ENCODE measurements around the gene RNU5B-1.

The RNU5B-1 gene

DNA sequence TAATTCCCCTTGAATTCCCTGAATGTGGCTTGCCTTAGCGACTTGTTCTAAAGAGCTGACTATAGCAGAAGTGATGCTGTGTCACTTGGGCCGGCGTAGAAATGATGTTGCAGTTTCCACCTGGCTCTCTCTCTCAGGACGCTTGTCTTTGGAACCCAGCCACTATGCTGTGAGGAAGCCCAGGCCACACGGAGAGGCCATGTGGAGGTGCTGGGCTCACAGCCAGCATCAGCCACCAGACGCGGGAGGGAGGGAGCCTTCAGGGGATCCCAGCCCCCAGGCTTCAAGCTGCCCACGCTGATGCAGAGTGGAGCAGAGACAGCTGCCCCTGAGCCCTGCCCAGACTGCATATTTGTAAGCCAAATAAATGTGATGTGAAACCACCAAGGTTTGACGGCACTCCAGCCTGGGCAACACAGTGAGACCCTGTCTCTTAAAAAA is 18.6 kb downstream of the RNU5B-1 start:
- Histone ChIP-seq H3K4me3 (no peak overlapping the region), H3K27ac (no peak overlapping the region)

DNA sequence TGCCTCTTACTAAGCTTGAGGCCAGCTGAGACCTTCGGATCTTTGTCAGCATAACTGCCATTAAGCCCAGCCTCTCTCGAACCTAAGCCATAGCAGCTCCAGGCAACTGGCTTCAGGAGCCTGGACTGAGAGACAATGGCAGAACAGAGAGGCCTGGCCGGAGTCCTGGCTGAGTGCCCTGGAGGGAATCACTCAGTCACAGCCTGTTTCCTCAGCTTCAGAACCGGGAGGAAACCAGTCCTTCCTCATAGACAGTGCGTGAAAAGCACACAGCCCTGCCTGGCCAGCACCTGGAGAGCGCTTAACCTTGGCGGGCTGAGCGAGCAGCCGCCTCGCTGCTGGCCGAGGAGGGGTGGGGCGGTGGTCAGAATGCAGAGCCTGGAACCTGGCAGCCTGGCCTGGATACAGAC is 21.6 kb downstream of the RNU5B-1 start:
- no peak overlapping the region for H3K4me3 ChIP-seq
- H3K27ac ChIP-seq: no peak overlapping the region

DNA sequence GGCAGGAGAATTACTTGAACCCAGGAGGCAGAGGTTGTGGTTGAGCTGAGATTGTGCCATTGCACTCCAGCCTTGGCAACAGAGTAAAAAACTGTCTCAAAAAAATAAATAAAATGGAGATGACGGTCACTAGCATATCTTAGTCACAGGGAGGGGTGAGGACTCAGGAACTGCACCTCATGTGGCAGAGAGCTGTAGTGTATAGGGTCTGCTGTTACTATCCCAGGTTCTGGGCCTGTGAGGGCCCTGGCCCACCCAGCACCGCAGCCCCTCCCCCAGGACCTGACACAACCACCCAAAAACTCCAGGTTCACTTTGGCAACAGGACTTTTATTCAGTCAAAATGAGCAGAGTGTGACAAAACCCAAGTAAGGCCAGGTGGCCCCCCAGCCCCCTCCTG is 22.3 kb downstream of the RNU5B-1 start:
- no peak overlapping the region for H3K27ac ChIP-seq
- H3K4me3 ChIP-seq: no peak overlapping the region

DNA sequence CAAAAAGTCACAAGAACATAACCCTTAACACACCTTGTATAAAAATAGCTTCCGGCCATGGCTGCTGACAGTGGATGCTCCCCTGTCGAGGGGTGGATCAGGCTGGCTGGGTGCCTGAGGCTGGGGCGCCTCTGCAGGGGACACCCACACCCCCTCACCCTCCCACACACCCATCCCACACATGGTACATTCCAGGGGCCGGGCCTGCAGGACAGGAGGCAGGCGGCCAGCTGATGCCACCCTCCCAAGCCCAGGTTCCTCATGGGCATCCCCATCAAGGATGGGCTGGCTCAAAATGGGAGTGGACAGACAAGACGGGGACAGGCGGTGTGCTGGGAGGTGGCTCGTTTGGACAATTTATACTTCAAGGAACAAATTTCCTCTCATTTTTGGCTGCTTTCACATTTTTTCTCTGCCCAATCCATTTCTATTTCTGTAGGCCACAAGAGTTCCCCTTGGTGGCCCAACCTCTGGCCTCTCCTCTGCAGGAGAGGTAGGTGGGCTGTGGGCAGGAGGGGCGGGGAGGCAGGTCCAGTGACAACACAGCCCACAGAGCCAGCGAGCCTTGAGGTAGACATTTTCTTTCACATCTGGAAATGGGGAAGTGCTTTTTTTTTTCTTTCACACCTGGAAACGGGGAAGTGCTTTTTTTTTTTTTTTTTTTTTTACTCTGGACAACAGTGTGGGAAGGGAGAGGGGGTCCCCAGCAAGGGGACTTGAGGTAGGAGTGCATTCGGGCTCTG is 23.3 kb downstream of the RNU5B-1 start:
- Histone ChIP-seq H3K4me3 (no peak overlapping the region), H3K27ac (no peak overlapping the region)

DNA sequence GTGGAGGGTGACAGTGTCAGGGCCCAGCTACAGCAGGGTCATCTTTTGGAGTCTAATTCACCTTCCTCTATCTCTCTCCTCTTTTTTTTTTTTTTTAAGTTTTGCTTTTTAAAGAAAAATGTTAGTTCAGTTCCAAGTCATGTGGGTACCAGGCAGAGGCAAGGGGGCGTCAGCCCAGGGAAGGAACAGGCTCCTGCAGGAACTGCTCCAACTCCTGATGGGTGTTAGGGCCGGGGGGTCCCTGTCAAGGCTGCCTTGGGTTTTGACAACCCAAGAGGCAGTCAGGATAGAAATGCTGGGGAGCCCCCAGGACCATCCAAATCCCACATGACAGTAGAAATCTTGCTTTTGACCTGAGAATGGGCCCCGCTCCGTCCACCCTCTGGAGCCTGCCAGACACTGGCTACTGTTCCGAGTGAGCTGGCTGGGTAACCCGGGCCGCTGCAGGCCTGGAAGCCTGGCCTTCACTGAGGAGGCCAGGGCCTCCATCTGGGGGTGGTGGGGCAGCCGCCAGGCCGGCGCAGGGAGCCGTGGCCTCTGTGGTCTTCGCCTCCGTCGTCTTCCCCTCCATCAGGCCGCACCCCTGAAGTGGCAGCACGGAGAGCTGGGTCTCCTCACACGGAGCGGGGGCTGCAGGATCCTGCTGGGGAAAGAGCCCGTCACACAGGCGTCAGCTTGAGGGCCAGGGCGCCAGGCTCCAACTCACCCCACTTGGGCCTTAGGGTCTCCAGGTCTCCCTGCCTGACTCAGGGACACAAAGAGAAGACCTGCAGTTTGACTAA is 24.2 kb downstream of the RNU5B-1 start:
- Histone ChIP-seq H3K27ac (no peak overlapping the region), H3K4me3 (no peak overlapping the region)

DNA sequence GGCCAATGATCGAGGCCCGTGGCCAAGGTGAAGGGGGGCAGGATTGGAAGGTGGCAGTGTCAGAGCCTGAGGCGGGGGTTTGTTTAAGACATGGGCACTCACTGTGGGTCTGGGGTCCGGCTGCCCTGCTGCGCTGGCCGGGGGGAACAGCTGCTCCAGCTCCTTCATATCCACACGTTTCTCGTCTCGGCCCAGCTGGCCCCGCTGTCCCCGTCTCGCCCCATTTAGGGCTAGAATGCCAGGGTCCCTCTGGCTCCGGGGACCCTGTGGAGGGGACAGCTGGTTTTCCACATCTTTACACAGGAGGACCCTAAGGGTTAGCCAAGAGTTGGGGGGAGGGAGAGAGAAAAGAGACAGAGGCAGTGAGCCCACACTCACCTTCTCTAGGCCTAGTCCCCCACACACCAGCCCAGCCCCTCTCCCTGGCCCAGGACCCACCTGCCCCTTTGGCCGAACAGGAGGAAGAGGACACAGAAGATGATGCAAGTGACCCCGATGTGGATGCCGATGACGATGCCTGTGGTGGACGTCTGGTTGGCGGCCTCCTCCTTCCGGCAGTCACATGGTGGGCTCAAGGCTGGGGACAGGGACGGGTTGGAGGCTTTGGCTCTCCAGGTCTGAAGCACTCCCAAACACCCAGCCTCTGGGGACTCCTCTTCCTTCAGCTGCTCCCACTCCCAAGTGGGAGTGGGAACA is 25.0 kb downstream of the RNU5B-1 start:
- no peak overlapping the region for H3K4me3 ChIP-seq
- no peak overlapping the region for H3K27ac ChIP-seq

DNA sequence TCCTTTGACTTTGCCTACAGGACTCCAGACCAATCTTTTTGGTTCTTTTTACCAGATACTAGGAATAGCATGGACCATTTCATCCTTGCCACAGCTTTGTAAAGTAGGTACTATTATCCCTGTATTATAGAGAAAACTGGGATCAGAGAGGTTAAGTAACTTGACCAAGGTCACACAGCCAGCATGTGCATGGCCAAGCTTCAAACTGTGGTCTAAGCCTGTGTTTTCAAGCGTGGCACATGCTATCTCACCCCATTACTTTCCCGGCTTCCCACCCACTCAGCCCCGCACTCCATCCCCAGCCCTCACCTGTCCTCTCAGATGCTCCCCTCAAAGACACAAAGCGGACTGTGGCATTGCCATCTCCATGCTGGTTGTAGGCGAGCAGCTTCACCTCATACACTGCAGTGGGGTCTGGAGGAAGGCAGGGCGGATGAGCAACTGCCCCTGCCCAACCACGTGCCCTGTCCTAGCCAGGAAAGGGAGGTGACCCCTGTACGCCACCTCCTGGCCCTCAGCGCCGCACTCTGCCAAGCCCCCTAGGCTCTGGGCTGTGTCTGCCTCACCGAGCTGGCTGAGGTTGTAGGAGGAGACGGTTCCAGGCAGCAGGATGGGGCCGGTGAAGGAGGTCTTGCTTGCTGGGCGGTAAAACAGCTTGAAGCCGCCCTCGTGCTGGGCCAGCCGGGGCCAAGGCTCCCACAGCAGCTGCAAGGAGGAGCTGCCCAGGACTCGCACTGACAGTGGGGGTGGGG is 25.7 kb downstream of the RNU5B-1 start:
- no peak overlapping the region for H3K4me3 ChIP-seq
- H3K27ac ChIP-seq: no peak overlapping the region

DNA sequence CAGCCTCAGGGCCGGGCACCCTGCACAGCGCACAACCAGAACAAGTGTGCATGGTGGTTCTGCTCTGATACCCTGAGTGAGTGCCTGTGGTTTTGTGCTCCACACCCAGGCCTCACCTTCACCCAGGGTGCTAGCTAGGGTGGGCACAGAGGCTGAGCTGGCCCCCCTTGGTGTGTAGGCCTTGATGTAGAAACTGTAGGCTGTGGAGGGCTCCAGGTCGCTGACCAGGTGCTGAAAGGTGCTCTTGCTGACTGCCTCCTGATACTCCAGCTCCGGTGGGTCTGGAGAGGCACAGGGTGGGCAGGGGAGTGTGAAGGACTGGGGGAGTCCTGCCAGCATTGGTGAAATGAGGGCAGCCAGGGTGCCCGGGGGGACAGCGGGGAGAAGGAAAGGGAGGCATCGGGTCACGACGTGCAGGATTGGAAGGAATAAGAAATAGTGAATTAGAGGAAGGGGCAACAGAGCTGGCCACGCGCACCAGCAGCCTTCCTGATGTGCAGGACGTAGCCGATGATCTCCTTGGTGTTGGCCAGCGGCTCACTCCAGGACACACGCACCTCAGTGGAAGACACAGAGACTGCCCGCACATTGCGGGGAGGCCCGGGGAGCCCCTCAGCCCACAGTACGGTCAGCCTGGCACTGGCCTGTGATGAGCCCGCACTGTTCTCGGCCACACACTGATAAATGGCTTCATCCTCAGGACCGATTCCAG is 26.6 kb downstream of the RNU5B-1 start:
- H3K27ac ChIP-seq: no peak overlapping the region
- H3K4me3 ChIP-seq: no peak overlapping the region

DNA sequence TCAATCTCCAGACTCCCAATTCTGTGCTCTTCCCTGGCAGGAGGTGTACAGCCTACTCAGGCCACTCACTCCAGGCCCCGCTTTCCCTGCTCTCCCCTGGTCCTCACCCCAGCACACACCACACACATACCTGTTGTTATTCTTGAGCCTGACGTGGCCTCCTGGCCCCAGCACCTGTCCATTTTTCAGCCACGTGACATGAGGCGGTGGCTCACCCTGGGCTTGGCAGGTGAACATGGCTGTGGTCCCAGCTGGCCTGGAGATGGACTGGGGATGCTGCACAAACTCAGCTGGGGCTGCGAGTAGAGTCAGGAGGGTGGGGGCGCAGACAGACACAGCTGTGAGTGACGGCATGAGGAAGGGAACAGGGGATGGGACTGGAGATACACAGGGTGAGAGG is 27.3 kb downstream of the RNU5B-1 start:
- Histone ChIP-seq H3K4me3 (no peak overlapping the region), H3K27ac (no peak overlapping the region)

DNA sequence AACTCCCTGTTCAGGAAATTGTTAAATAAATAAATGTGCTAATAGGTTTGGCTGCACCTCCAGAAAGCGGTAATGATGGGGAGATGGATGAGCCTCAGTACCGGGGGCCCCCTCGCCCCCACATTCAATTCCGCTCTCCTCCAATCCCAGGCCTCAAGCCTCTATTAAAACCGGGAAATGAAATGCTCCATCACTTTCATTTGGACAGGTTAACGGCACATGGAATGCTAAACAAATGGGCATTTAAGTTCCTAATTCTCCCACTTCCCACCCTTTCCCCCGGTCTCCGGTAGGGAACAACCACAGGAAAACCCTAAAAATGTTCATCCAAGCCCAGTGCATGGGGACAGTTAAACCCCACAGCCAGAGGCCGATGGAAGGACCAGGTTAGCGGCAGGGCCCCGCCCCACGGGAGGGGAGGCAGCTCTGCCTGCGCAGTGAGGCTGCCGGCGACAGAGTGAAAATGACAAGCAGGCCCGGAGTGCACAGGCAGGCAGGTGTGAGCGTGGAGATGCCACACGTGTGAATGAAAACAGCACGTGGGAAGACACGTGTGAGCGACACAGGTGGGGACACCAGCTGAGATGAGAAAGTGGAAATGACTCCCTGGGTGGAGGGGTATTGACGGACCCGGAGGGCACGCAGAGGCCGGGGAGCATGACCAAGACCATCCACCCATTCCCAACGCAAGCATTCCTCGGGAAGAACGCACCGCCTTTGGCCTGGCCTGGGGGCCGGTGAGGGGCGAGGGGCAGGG is 28.1 kb downstream of the RNU5B-1 start:
- H3K27ac ChIP-seq: no peak overlapping the region
- no peak overlapping the region for H3K4me3 ChIP-seq

DNA sequence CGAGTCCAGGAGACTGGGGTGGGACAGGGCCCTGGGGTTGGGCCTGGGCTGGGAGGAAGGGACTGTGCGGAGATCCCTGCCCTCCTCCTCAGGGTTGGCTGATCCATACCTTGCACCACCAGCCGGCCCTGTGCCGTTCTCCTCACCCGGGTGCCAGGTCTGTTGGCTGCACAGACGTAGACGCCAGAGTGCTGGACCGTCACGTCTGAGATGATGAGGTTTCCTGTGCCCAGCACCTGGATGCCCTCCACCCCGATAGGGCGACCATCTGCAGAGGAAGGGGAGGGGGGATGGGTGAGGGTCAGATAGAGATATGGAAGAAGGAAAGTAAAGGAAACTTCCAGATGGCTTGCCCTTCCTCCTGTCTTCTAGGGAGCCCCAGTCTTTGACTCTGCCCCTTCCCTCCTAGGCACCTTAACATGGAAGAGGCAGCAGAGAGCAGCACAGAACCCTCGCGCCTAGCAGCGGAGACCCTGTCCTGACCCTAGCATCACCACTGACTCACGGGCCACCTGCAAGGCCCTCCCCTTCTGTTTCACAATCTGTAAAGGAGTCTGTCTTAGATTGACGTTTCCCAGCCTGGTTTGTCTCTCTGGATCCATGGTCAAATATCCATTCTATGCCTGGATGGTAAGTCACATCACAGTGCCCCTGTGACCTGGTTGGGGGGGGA is 28.8 kb downstream of the RNU5B-1 start:
- no peak overlapping the region for H3K4me3 ChIP-seq
- no peak overlapping the region for H3K27ac ChIP-seq

DNA sequence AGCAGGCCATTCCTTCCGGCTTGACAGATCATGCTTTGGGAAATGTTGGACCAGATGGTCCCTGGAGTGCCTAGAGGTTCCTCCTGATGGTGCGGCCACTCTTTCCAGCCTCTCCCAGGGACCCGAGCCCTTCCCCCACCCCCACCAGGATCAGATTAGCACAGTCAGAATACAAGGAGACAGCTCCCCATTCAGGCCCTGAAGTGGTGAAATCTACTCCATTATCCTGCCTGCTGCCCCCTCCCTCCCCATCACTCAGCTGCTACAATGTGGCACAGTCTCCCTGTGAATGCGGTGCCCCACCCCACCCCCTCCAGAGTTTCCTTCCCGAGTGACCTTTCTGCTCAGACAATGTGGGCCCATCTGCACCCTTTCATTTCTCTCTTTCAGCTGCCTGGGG is 29.4 kb downstream of the RNU5B-1 start:
- no peak overlapping the region for H3K27ac ChIP-seq
- H3K4me3 ChIP-seq: no peak overlapping the region

DNA sequence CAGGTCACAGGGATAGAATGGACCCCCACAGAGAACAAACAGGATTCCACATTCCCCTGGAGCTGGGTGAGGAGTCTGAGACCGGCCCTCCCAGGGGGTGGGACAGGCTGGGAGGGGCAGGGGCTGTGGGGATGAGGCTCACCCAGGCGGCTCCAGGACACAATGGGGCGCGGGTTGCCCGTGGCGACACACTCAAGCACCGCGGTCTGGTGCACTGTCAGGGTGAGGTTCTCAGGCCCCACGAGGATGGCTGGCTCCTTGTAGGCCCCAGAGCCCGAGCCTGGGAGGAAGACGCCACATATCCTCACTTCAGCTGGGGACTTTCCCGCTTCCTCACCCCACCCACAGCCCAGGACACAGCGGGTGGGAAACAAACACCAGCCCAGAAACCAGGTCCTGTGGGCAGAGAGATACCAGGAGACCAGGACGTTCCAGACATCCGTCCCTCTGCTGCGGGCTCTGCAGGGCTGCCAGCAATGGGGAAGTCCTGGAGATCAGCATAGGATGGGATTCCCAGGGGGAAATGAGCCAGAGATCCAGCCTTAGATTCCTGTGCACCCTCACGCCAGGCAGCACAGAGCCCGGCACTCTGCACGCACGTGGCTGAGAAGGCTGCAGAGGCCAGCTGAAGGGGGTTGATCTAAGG is 30.2 kb downstream of the RNU5B-1 start:
- Histone ChIP-seq H3K4me3 (no peak overlapping the region), H3K27ac (no peak overlapping the region)

DNA sequence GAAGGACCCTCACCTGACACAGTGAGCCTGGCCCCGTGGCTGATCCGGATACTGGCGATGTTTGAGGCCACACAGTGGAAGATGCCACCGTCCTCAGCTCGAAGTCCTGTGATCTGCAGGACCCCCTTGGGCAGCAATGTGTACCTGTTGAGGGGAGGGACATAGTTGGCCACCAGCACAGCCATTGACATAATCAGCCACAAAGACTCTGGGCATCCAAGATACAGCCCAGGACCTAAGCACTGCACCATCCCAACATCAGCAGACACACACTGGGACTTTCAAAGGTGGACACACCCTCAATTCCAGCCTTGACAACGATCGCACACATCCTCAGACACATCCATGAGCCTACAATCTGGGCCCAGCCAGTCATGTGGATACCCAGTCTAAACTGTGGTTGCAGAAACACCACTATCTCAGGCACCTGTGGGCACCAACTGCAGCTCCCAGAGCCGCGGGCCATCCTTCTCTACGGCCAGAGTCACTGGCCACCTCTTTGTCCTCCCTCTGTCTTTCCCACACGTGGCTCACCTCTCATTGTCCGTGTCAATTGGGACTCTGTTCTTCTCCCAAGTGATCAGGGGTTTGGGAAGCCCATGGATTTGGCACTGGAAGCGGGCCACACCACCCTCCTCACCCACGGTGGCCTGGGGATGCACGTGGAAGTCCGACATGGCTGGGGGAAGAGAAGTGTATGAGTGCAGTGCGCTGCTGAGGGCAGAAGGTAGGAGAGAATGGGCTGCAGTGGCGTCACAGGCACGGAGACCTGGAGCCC is 31.0 kb downstream of the RNU5B-1 start:
- H3K27ac ChIP-seq: no peak overlapping the region

DNA sequence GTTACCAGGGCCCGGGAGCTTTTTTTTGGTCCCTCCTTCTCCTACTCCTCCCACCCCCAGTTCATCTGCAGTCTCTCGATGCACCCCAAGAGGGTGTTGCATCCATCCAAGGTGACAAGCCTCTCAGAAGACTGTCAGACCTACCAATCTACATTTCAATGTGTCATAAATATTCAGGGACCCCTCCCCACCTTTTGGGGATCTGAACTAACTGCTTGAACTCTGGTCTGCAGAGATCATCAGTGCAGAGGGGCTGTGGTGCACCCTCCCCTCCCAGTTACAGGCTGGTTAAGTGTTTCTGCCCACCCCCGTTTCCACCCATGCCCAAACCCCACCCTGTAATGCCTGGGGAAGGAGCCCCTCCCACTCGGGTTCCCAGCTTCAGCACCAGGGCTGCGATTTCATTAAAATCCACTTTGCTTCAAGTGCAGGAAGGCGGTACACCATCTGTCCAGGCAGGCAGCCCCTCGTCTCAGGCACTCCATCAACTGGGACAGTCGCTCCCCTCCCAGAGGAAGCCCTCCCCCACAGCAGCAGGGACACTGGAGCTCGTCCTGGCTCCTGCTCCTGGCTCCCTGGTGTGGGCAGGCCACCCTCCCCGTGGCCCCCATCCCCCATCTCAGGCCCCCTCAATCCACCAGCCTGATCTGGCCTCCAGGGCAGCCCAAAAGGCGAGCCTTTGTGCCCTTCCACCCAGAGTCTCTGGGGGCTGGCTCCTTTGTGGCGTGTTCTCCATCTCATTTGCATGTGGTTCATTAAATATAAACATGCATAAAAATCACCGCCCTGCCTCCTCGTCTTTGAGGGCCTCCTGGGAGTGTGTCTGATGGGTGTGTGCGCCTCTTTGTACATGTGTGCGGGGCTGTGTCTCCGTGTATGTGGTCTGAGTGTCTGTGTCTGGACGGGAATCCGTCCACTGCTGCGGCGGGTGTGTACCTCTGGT is 32.3 kb downstream of the RNU5B-1 start:
- no peak overlapping the region for H3K4me3 ChIP-seq
- no peak overlapping the region for H3K27ac ChIP-seq

More for the DNA sequence above, 31.0 kb downstream of the RNU5B-1 start:
- no peak overlapping the region for H3K4me3 ChIP-seq

Measured in skin epidermis (tissue), 12 donors.